WERI-Rb-1 (cell line): ENCODE results near the gene CCL18.
"Not testable (repeated sequence)": the region's sequence is repeated elsewhere in the genome, so short reads cannot be mapped to it uniquely, and the experiment has no call there.

Experiments
- DNase-seq: peaks from one replicate; pipeline ENCODE4 v3.0.0-alpha.2; 2020
- H3K27ac ChIP-seq: fragments of 250-450 bp; sonication (Bioruptor Pico); 2 replicates; pipeline ENCODE4 v1.5.1; 2020; ENCODE audit warnings: mild to moderate bottlenecking, moderate library complexity
- H3K27me3 ChIP-seq: fragments of 250-450 bp; sonication (Bioruptor Pico); 2 replicates; pipeline ENCODE4 v1.5.1; 2021; ENCODE audit warnings: mild to moderate bottlenecking, low read depth, moderate library complexity; ENCODE audit not compliant: insufficient read depth, severe bottlenecking
- H3K36me3 ChIP-seq: fragments of 250-450 bp; sonication (Bioruptor Pico); 2 replicates; pipeline ENCODE4 v1.5.1; 2020; ENCODE audit warnings: mild to moderate bottlenecking, moderate library complexity
- H3K4me3 ChIP-seq: 2 replicates; pipeline ENCODE4 v1.5.1; 2011; ENCODE audit warnings: low read depth, mild to moderate bottlenecking, control low read depth, low read length
- H3K9me3 ChIP-seq: fragments of 250-450 bp; sonication (Bioruptor Pico); 2 replicates; pipeline ENCODE4 v1.5.1; 2021; ENCODE audit warnings: mild to moderate bottlenecking, moderate library complexity; ENCODE audit not compliant: severe bottlenecking
- CTCF ChIP-seq: IDR thresholded peaks from 2 replicates; pipeline ENCODE4 v1.5.1; 2011; ENCODE audit warnings: low read depth, mild to moderate bottlenecking, control low read depth, inconsistent platforms, low read length

Gene CCL18

GRCh38 chr17:36063786-36064541, at the start of gene CCL18:
Gene CCL18, plus strand, starts transcription at chr17:36064272. Its CDS starts 71 bp downstream, at chr17:36064343.
- no peaks in the 10 kb centered on the region for H3K36me3 ChIP-seq
- no peak within 1 kb of the TSS for H3K27ac ChIP-seq
- no peak within 1 kb of the TSS for H3K4me3 ChIP-seq
- H3K27me3 ChIP-seq, result no peaks in the 10 kb centered on the region
- no peaks in the 10 kb centered on the region for H3K9me3 ChIP-seq
- DNase-seq, result no peak
- no peak for TF ChIP-seq CTCF

GRCh38 chr17:36014946-36015345, 49.1 kb upstream of the CCL18 start:
- Histone ChIP-seq H3K27me3 (no peaks in the 10 kb centered on the region), H3K9me3 (peaks cover 10% of the 10 kb centered on the region), H3K27ac (no peak overlapping the region), H3K4me3 (no peak overlapping the region), H3K36me3 (no peaks in the 10 kb centered on the region)
- DNase-seq, result no peak
- no peak for TF ChIP-seq CTCF

- H3K27ac ChIP-seq, H3K36me3 ChIP-seq, H3K27me3 ChIP-seq, H3K4me3 ChIP-seq, DNase-seq, H3K9me3 ChIP-seq: not testable (repeated sequence)
Observed at GRCh38 chr17:36015895-36016294, 48.2 kb upstream of the CCL18 start.

GRCh38 chr17:36016555-36016954, 47.5 kb upstream of the CCL18 start:
- no peak overlapping the region for H3K27ac ChIP-seq
- TF ChIP-seq CTCF, result no peak
- no peak for DNase-seq
- H3K36me3 ChIP-seq, result no peaks in the 10 kb centered on the region
- H3K9me3 ChIP-seq, result peaks cover 9% of the 10 kb centered on the region
- no peak overlapping the region for H3K4me3 ChIP-seq
- H3K27me3 ChIP-seq, result no peaks in the 10 kb centered on the region

- no peak within 1 kb of the TSS for H3K27ac ChIP-seq
- no peaks in the 10 kb centered on the region for H3K27me3 ChIP-seq
- H3K36me3 ChIP-seq, result no peaks in the 10 kb centered on the region
- no peak for DNase-seq
- no peak within 1 kb of the TSS for H3K4me3 ChIP-seq
- TF ChIP-seq CTCF, result no peak
- H3K9me3 ChIP-seq, result peaks cover 1% of the 10 kb centered on the region
Observed at GRCh38 chr17:36017799-36018198, 46.3 kb upstream of the CCL18 start, which contains the start of gene CCL23. Gene CCL23, minus strand, starts transcription at chr17:36017972. Its CDS starts 75 bp downstream, at chr17:36017897.

- Histone ChIP-seq H3K36me3 (no peaks in the 10 kb centered on the region), H3K9me3 (peaks cover 4% of the 10 kb centered on the region), H3K27me3 (no peaks in the 10 kb centered on the region)
Observed at GRCh38 chr17:36019423-36019822, 44.6 kb upstream of the CCL18 start.

More at GRCh38 chr17:36019423-36019822, 44.6 kb upstream of the CCL18 start:
- TF ChIP-seq CTCF, result no peak
- Histone ChIP-seq H3K4me3 (no peak overlapping the region), H3K27ac (no peak overlapping the region)
- DNase-seq, result no peak
